HG03039 (cell line): ENCODE data around the gene KBTBD12.

Source experiments
- ATAC-seq: cut with Tn5 transposase; IDR thresholded peaks from one replicate; pipeline ENCODE4 v1.9.1; 2021; ENCODE audit warnings: mild to moderate bottlenecking, moderate library complexity; ENCODE audit not compliant: unreplicated experiment

KBTBD12 gene

GRCh38 chr3:128009952-128010846 is 95.2 kb downstream of the KBTBD12 start:
- ATAC-seq, result no peak

- ATAC-seq, result no peak
Observed at GRCh38 chr3:128011140-128011539, 96.1 kb downstream of the KBTBD12 start.

GRCh38 chr3:128012050-128012449 is 97.0 kb downstream of the KBTBD12 start:
- no peak for ATAC-seq

GRCh38 chr3:128014548-128014947 is 99.5 kb downstream of the KBTBD12 start:
- no peak for ATAC-seq

GRCh38 chr3:128016502-128016901 is 101.5 kb downstream of the KBTBD12 start:
- no peak for ATAC-seq

- ATAC-seq, result no peak
Observed at GRCh38 chr3:128021768-128022372, 106.8 kb downstream of the KBTBD12 start.

GRCh38 chr3:128033102-128033501 is 118.1 kb downstream of the KBTBD12 start:
- ATAC-seq, result no peak

- ATAC-seq, result no peak
Observed at GRCh38 chr3:128036119-128036518, 121.1 kb downstream of the KBTBD12 start.
